GM23338 (cell line): ENCODE results near the gene CA12. TPM values are rescaled to one million over a fixed set of nuclear protein-coding genes. Genes with fewer than 3 reads are reported as not detected.

Experiments
- ATAC-seq: fragments of 200-7000 bp; cut with Tn5 transposase; 3 replicates; pipeline ENCODE4 v1.9.1; 2020
- DNase-seq: peaks from one replicate; pipeline ENCODE4 v3.0.0-alpha.2; 2015; ENCODE audit warnings: low spot score
- H2AFZ ChIP-seq: fragments of 200-600 bp; sonication (generic); 2 replicates; pipeline ENCODE4 v1.8.0; 2016; ENCODE audit warnings: antibody characterized with exemption, mild to moderate bottlenecking, moderate library complexity
- H3F3A ChIP-seq: fragments of 200-600 bp; sonication (generic); replicated peaks from 2 replicates; pipeline ENCODE4 v1.8.0; 2017; ENCODE audit warnings: antibody characterized with exemption, mixed run types, low read depth
- H3K27ac ChIP-seq: fragments of 200-600 bp; sonication (generic); 2 replicates; pipeline ENCODE4 v1.6.1; 2016; ENCODE audit warnings: low read depth
- H3K27me3 ChIP-seq: fragments of 200-600 bp; sonication (generic); 2 replicates; pipeline ENCODE4 v1.8.0; 2016; ENCODE audit warnings: mild to moderate bottlenecking, mixed run types, moderate library complexity; ENCODE audit not compliant: insufficient read depth
- H3K36me3 ChIP-seq: fragments of 200-600 bp; sonication (generic); 2 replicates; pipeline ENCODE4 v1.8.0; 2016; ENCODE audit warnings: mild to moderate bottlenecking; ENCODE audit not compliant: insufficient read depth
- H3K4me1 ChIP-seq: fragments of 200-600 bp; sonication (generic); 2 replicates; pipeline ENCODE4 v1.8.0; 2016; ENCODE audit warnings: mild to moderate bottlenecking, moderate library complexity; ENCODE audit not compliant: insufficient read depth
- H3K4me2 ChIP-seq: fragments of 200-600 bp; sonication (generic); 2 replicates; pipeline ENCODE4 v1.7.1; 2017; ENCODE audit warnings: mixed run types
- H3K4me3 ChIP-seq: fragments of 200-600 bp; sonication (generic); 2 replicates; pipeline ENCODE4 v1.6.1; 2016; ENCODE audit warnings: mixed run types
- H3K79me2 ChIP-seq: fragments of 200-600 bp; sonication (generic); replicated peaks from 2 replicates; pipeline ENCODE4 v1.8.0; 2017; ENCODE audit warnings: mild to moderate bottlenecking; ENCODE audit not compliant: insufficient read depth
- H3K9me2 ChIP-seq: fragments of 200-600 bp; sonication (generic); 2 replicates; pipeline ENCODE4 v1.8.0; 2017; ENCODE audit not compliant: insufficient read depth
- H4K20me1 ChIP-seq: fragments of 200-600 bp; sonication (generic); replicated peaks from 2 replicates; pipeline ENCODE4 v1.8.0; 2017; ENCODE audit warnings: mild to moderate bottlenecking; ENCODE audit not compliant: insufficient read depth
- H3K27ac Mint-ChIP-seq: 2 replicates; pipeline ENCODE4 v1.8.0; 2020; ENCODE audit warnings: inconsistent platforms, mild to moderate bottlenecking, moderate library complexity, mixed read lengths
- H3K27me3 Mint-ChIP-seq: 3 replicates; pipeline ENCODE4 v1.8.0; 2022; ENCODE audit warnings: low read depth, mild to moderate bottlenecking, moderate library complexity, mixed read lengths, inconsistent platforms; ENCODE audit not compliant: insufficient read depth, poor library complexity
- H3K36me3 Mint-ChIP-seq: 3 replicates; pipeline ENCODE4 v1.8.0; 2021; ENCODE audit warnings: low read depth, mild to moderate bottlenecking, inconsistent platforms, moderate library complexity, mixed read lengths
- H3K4me1 Mint-ChIP-seq: 3 replicates; pipeline ENCODE4 v1.8.0; 2020; ENCODE audit warnings: mild to moderate bottlenecking, inconsistent platforms, mixed read lengths
- H3K4me3 Mint-ChIP-seq: 3 replicates; pipeline ENCODE4 v1.8.0; 2021; ENCODE audit warnings: moderate library complexity, mild to moderate bottlenecking, inconsistent platforms, mixed read lengths
- H3K9me3 Mint-ChIP-seq: 3 replicates; pipeline ENCODE4 v1.8.0; 2020; ENCODE audit warnings: moderate library complexity, mild to moderate bottlenecking, inconsistent platforms, mixed read lengths
- CREB1 ChIP-seq: fragments of 250-450 bp; sonication (Bioruptor Pico); IDR thresholded peaks from 2 replicates; pipeline ENCODE4 v1.5.0; 2020; ENCODE audit warnings: low read depth, mild to moderate bottlenecking, moderate library complexity
- EZH2 ChIP-seq: fragments of 200-600 bp; sonication (generic); IDR thresholded peaks from one replicate; pipeline ENCODE4 v1.8.0; 2017; ENCODE audit warnings: antibody characterized with exemption, mild to moderate bottlenecking, low read depth; ENCODE audit not compliant: unreplicated experiment
- EZH2phosphoT487 ChIP-seq: fragments of 200-600 bp; sonication (generic); IDR thresholded peaks from one replicate; pipeline ENCODE4 v1.8.1; 2018; ENCODE audit warnings: antibody characterized with exemption; ENCODE audit not compliant: unreplicated experiment
- JUNB ChIP-seq: IDR thresholded peaks from one replicate; pipeline ENCODE4 v1.6.1; 2016; ENCODE audit warnings: antibody characterized with exemption; ENCODE audit not compliant: unreplicated experiment
- NANOG ChIP-seq: IDR thresholded peaks from 2 replicates; pipeline ENCODE4 v1.6.1; 2016; ENCODE audit warnings: antibody characterized with exemption, borderline replicate concordance
- STAT1 ChIP-seq: IDR thresholded peaks from one replicate; pipeline ENCODE4 v1.6.1; 2016; ENCODE audit warnings: antibody characterized with exemption; ENCODE audit not compliant: unreplicated experiment
- ZNF114 ChIP-seq: fragments of 250-450 bp; sonication (Bioruptor Pico); IDR thresholded peaks from 2 replicates; pipeline ENCODE4 v1.5.0; 2020; ENCODE audit warnings: mild to moderate bottlenecking, moderate library complexity
- ZNF331 ChIP-seq: fragments of 250-450 bp; sonication (Bioruptor Pico); IDR thresholded peaks from 2 replicates; pipeline ENCODE4 v1.5.0; 2020; ENCODE audit warnings: low read depth, mild to moderate bottlenecking, moderate library complexity
- polyA plus RNA-seq: library from polyadenylated mRNA; unstranded; fragments of >200 nt; fragmentation: Nextera tagmentation; extraction: Ambion mirVana; gene quantifications from 2 replicates; pipeline ENCODE4 v1.2.1, GENCODE V29; 2016
- total RNA-seq: library from RNA; depleted of rRNA; stranded (reverse); fragments of >200 nt; shearing (Covaris generic); gene quantifications from 2 replicates; pipeline ENCODE4 v1.2.3, GENCODE V29; 2014
- TF ChIP-seq, protein P1 (sequence below): fragments of 250-450 bp; sonication (Bioruptor Pico); IDR thresholded peaks from 2 replicates; pipeline ENCODE4 v1.5.0; 2020; ENCODE audit warnings: mild to moderate bottlenecking, moderate library complexity
- TF ChIP-seq, protein P2 (sequence below), 2 experiments: fragments of 200-600 bp in 1 of 2; sonication (generic) in 1 of 2; conservative IDR thresholded peaks; 2 replicates each; pipeline versions ENCODE4 v1.5.1 to v1.6.1; 2016 to 2017; ENCODE audit warnings: antibody characterized with exemption in 2 of 2, low read depth in 2 of 2, mild to moderate bottlenecking in 2 of 2, moderate library complexity in 1 of 2
- TF ChIP-seq, protein P3 (sequence below): IDR thresholded peaks from one replicate; pipeline ENCODE4 v1.6.1; 2018; ENCODE audit warnings: antibody characterized with exemption; ENCODE audit not compliant: unreplicated experiment
- TF ChIP-seq, protein P4 (sequence below): IDR thresholded peaks from 2 replicates; pipeline ENCODE4 v1.6.1; 2016; ENCODE audit warnings: antibody characterized with exemption

CA12 gene
- total and polyA plus RNA-seq, 2 experiments from 2014 or later, result 2.9 to 5.2 TPM

DNA sequence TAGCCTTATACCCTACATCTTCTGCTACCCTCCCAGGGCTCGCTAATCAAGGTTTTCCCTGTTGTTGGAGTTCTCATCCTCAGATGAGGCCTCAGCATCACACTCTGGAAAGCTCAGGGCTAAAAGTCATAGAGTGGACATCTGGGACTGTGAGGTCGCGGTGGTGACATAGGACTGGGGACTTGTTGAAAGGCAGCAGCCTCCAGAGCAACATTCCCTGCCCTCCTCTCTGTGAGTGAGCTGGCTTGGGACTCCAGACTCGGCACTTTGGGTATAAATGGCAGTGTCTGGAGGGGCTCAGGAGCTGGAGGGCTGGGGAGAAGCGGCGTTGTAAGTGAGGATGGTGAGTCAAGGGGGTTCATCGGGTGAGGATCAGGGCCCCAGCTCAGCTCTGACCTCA, 2.7 kb downstream of the CA12 start:
- Histone ChIP-seq H3K79me2 (no peaks in the 10 kb centered on the region), H3K27me3 (peaks cover 43% of the 10 kb centered on the region), H3K36me3 (no peaks in the 10 kb centered on the region), H2AFZ (no peak overlapping the region), H3F3A (peaks cover 3% of the 10 kb centered on the region; the same call in 1 of the 2 replicates), H3K4me3 (no peak overlapping the region), H3K4me2 (no peak overlapping the region), H3K9me2 (no peaks in the 10 kb centered on the region), H4K20me1 (no peaks in the 10 kb centered on the region), H3K27ac (no peak overlapping the region), H3K4me1 (peaks cover 24% of the 10 kb centered on the region)
- H3K4me1 Mint-ChIP-seq, result peaks cover 41% of the 10 kb centered on the region
- H3K27me3 Mint-ChIP-seq, result peaks cover 31% of the 10 kb centered on the region
- no peak for TF ChIP-seq ZNF114
- no peak for TF ChIP-seq EZH2phosphoT487
- TF ChIP-seq, protein P1, sequence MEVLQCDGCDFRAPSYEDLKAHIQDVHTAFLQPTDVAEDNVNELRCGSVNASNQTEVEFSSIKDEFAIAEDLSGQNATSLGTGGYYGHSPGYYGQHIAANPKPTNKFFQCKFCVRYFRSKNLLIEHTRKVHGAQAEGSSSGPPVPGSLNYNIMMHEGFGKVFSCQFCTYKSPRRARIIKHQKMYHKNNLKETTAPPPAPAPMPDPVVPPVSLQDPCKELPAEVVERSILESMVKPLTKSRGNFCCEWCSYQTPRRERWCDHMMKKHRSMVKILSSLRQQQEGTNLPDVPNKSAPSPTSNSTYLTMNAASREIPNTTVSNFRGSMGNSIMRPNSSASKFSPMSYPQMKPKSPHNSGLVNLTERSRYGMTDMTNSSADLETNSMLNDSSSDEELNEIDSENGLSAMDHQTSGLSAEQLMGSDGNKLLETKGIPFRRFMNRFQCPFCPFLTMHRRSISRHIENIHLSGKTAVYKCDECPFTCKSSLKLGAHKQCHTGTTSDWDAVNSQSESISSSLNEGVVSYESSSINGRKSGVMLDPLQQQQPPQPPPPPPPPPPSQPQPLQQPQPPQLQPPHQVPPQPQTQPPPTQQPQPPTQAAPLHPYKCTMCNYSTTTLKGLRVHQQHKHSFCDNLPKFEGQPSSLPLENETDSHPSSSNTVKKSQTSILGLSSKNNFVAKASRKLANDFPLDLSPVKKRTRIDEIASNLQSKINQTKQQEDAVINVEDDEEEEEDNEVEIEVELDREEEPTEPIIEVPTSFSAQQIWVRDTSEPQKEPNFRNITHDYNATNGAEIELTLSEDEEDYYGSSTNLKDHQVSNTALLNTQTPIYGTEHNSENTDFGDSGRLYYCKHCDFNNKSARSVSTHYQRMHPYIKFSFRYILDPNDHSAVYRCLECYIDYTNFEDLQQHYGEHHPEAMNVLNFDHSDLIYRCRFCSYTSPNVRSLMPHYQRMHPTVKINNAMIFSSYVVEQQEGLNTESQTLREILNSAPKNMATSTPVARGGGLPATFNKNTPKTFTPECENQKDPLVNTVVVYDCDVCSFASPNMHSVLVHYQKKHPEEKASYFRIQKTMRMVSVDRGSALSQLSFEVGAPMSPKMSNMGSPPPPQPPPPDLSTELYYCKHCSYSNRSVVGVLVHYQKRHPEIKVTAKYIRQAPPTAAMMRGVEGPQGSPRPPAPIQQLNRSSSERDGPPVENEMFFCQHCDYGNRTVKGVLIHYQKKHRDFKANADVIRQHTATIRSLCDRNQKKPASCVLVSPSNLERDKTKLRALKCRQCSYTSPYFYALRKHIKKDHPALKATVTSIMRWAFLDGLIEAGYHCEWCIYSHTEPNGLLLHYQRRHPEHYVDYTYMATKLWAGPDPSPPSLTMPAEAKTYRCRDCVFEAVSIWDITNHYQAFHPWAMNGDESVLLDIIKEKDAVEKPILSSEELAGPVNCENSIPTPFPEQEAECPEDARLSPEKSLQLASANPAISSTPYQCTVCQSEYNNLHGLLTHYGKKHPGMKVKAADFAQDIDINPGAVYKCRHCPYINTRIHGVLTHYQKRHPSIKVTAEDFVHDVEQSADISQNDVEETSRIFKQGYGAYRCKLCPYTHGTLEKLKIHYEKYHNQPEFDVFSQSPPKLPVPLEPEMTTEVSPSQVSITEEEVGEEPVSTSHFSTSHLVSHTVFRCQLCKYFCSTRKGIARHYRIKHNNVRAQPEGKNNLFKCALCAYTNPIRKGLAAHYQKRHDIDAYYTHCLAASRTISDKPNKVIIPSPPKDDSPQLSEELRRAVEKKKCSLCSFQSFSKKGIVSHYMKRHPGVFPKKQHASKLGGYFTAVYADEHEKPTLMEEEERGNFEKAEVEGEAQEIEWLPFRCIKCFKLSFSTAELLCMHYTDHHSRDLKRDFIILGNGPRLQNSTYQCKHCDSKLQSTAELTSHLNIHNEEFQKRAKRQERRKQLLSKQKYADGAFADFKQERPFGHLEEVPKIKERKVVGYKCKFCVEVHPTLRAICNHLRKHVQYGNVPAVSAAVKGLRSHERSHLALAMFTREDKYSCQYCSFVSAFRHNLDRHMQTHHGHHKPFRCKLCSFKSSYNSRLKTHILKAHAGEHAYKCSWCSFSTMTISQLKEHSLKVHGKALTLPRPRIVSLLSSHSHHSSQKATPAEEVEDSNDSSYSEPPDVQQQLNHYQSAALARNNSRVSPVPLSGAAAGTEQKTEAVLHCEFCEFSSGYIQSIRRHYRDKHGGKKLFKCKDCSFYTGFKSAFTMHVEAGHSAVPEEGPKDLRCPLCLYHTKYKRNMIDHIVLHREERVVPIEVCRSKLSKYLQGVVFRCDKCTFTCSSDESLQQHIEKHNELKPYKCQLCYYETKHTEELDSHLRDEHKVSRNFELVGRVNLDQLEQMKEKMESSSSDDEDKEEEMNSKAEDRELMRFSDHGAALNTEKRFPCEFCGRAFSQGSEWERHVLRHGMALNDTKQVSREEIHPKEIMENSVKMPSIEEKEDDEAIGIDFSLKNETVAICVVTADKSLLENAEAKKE (CRISPR knock-in tag), result no peak
- no peak for TF ChIP-seq NANOG
- TF ChIP-seq EZH2, result no peak
- no peak for TF ChIP-seq STAT1
- TF ChIP-seq, protein P2, sequence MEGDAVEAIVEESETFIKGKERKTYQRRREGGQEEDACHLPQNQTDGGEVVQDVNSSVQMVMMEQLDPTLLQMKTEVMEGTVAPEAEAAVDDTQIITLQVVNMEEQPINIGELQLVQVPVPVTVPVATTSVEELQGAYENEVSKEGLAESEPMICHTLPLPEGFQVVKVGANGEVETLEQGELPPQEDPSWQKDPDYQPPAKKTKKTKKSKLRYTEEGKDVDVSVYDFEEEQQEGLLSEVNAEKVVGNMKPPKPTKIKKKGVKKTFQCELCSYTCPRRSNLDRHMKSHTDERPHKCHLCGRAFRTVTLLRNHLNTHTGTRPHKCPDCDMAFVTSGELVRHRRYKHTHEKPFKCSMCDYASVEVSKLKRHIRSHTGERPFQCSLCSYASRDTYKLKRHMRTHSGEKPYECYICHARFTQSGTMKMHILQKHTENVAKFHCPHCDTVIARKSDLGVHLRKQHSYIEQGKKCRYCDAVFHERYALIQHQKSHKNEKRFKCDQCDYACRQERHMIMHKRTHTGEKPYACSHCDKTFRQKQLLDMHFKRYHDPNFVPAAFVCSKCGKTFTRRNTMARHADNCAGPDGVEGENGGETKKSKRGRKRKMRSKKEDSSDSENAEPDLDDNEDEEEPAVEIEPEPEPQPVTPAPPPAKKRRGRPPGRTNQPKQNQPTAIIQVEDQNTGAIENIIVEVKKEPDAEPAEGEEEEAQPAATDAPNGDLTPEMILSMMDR (conservative IDR thresholded peaks at IDR 0.05; ENCODE audit: low read depth in 2 of 2), result no peak
- no peak for TF ChIP-seq JUNB
- no peak for TF ChIP-seq ZNF331 (CRISPR knock-in tag)
- TF ChIP-seq, protein P3, sequence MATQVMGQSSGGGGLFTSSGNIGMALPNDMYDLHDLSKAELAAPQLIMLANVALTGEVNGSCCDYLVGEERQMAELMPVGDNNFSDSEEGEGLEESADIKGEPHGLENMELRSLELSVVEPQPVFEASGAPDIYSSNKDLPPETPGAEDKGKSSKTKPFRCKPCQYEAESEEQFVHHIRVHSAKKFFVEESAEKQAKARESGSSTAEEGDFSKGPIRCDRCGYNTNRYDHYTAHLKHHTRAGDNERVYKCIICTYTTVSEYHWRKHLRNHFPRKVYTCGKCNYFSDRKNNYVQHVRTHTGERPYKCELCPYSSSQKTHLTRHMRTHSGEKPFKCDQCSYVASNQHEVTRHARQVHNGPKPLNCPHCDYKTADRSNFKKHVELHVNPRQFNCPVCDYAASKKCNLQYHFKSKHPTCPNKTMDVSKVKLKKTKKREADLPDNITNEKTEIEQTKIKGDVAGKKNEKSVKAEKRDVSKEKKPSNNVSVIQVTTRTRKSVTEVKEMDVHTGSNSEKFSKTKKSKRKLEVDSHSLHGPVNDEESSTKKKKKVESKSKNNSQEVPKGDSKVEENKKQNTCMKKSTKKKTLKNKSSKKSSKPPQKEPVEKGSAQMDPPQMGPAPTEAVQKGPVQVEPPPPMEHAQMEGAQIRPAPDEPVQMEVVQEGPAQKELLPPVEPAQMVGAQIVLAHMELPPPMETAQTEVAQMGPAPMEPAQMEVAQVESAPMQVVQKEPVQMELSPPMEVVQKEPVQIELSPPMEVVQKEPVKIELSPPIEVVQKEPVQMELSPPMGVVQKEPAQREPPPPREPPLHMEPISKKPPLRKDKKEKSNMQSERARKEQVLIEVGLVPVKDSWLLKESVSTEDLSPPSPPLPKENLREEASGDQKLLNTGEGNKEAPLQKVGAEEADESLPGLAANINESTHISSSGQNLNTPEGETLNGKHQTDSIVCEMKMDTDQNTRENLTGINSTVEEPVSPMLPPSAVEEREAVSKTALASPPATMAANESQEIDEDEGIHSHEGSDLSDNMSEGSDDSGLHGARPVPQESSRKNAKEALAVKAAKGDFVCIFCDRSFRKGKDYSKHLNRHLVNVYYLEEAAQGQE, result no peak
- TF ChIP-seq, protein P4, sequence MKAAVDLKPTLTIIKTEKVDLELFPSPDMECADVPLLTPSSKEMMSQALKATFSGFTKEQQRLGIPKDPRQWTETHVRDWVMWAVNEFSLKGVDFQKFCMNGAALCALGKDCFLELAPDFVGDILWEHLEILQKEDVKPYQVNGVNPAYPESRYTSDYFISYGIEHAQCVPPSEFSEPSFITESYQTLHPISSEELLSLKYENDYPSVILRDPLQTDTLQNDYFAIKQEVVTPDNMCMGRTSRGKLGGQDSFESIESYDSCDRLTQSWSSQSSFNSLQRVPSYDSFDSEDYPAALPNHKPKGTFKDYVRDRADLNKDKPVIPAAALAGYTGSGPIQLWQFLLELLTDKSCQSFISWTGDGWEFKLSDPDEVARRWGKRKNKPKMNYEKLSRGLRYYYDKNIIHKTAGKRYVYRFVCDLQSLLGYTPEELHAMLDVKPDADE, result no peak
- TF ChIP-seq CREB1 (CRISPR knock-in tag), result no peak
- ATAC-seq, result no peak
- no peak overlapping the region for H3K4me3 Mint-ChIP-seq
- no peak overlapping the region for H3K27ac Mint-ChIP-seq
- no peak for DNase-seq
- H3K9me3 Mint-ChIP-seq, result no peaks in the 10 kb centered on the region
- no peaks in the 10 kb centered on the region for H3K36me3 Mint-ChIP-seq
